Activated CD8-positive, alpha-beta memory T cell treated with anti-CD3 and anti-CD28 coated beads for 48 hours (primary cell): Measurements from ENCODE around the gene PDZD2.
A peak's percentile ranks its signal among the peaks of the same experiment; 100 is the strongest.
"Not testable (repeated sequence)": the region's sequence is repeated elsewhere in the genome, so short reads cannot be mapped to it uniquely, and the experiment has no call there.

Experiments
- DNase-seq, 3 experiments: peaks; one replicate each; pipeline ENCODE4 v3.0.0-alpha.2; 2020; ENCODE audit warnings: low read depth in 2 of 3, low spot score in 2 of 3

PDZD2 gene

GRCh38 chr5:32066448-32066847 is 427.5 kb downstream of the PDZD2 start:
- DNase-seq = no peak

GRCh38 chr5:32067774-32068470 is 429.0 kb downstream of the PDZD2 start:
- DNase-seq = no peak

DNA sequence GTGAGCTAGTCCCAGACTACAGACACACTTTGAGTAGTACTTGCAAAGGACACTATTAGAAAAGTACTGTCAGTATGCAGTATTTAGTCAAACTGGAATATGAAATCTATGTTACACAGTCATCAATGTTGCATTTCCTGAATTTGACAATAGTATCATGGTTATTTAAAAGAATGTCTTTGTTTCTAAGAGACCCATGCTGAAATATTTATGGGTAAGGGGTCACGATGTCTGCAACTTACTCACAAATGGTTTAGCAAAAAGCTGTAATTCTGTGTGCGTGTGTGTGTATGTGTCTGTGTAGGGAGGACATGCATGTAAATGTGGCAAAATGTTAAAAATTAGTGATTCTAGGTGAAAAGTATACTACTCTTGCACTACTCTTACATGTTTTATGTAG is 429.6 kb downstream of the PDZD2 start:
- no peak for DNase-seq

GRCh38 chr5:32069396-32069795 is 430.5 kb downstream of the PDZD2 start:
- no peak for DNase-seq

DNA sequence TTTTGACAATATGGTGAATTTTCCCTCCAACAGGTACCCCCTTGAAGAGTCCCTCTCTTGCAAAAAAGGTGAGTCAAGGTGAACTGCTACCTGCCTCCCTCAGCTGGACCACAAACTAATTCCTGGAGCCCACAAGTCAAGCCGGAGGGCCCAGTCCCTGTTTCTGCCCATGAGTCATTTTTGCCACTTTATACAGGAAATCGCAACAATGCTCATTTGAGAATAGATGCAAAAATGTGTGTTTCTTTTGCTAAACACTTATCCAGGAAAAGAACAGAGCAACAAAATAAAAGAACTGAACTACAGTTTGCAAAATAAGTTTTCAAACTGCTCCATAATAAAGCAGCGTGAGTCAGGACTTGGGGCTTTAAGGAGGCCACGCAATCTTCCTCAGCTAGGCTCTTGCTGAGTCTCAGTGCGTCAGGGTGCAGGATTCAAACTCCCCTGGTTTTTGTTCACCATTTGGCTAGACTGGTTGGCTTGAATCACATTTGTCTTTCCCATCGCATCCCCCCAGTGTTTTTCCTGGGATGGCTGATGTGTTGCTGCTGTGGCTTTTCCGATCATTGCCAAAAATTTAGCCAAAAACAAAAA is 432.5 kb downstream of the PDZD2 start:
- DNase-seq = no peak

GRCh38 chr5:32072054-32072453 is 433.1 kb downstream of the PDZD2 start:
- DNase-seq = no peak

DNA sequence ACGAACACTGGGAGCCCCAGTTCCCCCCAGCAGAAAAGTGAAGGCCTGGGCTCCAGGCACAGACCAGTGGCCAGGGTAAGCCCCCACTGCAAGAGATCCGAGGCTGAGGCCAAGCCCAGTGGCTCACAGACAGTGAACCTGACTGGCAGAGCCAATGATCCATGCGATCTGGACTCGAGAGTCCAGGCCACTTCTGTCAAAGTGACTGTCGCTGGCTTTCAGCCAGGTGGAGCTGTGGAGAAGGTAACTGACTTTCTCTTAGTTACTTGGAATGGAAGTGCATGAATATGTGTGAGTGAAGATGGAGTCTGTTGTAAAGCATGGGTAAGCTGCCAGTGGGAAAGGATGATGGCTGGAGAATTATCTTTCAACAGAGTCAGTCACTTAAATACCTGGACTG is 435.5 kb downstream of the PDZD2 start:
- DNase-seq = no peak

DNA sequence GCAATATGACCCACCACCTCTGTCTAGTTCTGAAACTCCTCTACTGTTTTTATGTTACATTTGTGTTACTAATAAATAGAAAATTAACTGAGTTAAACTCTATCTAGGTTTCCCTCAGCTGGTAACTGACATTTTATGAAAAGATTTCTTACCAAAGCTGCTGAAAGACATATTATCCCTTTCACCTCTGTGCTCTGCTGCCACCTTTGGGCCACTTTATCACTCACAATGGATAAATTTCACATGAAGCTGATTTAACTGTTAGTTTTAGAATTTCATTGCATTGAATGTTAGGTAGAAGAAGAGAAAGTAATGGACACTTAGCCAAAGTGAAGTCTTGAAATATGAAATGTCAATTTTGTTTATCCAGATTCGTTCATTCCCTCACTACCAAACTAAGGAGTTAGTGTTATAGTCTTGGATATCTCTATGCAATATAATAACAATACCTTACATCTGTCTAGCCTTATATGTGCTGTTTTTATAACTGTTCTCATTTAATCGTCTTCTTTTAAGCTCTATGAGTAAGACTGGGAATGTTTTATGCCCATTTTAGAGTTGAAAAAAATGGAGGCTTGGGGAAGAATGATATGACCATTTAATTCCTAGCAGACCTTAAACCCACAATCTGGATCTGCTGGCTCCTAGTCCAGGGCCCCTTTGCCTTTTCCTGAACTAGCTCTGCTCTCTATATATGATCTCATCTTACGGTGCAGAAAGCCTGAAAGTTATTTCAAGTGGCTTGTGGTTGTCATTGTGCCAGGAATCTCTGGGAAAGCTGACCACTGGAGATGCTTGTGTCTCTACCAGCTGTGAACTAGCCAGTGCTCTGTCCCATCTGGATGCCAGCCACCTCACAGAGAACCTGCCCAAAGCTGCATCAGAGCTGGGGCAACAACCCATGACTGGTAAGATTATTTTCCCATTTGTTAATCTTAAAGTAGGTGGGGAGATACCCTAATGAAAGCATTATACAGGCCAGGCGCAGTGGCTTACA is 438.1 kb downstream of the PDZD2 start:
- DNase-seq = no peak

- not testable (repeated sequence) for DNase-seq
These were observed 439.9 kb downstream of the PDZD2 start for GRCh38 chr5:32078855-32079254.

- DNase-seq = not testable (repeated sequence)
These were observed 441.6 kb downstream of the PDZD2 start for GRCh38 chr5:32080565-32080964.

DNA sequence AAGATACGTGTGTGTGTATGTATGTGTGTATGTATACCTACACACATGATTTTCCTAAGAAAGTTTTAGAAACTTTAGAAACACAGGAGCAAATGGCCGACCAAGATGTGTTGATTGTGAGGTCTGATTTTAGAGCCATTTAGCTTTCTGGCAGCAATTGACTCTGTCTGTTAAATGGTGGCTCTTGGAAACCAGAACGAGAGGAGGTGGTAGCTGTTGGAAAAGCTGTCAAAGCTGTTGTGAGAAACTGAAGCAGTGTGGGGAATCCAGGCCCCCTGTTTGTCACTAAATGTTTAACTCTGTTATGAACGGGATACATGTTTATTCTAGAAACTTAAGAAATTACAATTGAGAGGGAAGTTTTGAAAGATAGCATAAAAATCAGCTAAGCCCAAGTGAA is 443.8 kb downstream of the PDZD2 start:
- no peak for DNase-seq

DNA sequence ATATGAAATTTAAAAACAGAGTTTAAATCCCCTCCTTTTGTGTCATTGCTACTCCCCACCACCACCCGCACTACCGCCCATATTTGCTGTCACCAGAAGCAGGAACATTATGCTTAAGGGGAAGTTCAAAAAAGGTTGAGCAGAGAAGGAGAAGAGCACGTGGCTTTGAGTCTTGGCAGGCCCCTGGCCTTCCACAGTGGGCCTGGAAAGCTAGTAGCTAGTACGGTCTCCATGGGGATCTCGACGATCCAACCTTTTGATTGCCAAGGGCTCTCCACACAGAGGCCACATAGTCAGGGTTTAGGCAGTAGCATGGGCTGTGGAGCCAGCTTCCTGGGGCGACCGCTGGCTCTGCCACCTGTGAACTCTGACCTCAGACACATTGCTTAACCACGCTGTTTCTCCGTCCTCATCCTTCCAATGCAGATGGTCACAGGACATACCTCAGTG is 445.1 kb downstream of the PDZD2 start:
- no peak for DNase-seq

DNA sequence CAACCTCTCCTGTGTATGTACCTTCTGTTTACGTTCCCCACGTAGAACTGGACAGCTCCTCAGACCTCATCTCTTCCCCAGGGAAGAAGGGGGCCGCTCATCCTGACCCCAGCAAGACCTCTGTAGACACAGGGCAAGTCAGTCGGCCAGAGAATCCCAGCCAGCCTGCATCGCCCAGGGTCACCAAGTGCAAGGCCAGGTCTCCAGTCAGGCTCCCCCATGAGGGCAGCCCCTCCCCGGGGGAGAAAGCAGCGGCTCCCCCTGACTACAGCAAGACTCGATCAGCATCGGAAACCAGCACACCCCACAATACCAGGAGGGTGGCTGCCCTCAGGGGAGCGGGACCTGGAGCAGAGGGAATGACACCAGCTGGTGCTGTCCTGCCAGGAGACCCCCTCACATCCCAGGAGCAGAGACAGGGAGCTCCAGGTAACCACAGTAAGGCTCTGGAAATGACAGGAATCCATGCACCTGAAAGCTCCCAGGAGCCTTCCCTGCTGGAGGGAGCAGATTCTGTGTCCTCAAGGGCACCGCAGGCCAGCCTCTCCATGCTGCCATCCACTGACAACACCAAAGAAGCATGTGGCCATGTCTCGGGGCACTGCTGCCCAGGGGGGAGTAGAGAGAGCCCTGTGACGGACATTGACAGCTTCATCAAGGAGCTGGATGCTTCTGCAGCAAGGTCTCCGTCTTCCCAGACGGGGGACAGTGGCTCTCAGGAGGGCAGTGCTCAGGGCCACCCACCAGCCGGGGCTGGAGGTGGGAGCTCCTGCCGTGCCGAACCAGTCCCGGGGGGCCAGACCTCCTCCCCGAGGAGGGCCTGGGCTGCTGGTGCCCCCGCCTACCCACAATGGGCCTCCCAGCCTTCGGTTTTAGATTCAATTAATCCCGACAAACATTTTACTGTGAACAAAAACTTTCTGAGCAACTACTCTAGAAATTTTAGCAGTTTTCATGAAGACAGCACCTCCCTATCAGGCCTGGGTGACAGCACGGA is 448.5 kb downstream of the PDZD2 start:
- no peak for DNase-seq

GRCh38 chr5:32088214-32088613 is 449.3 kb downstream of the PDZD2 start:
- no peak for DNase-seq

DNA sequence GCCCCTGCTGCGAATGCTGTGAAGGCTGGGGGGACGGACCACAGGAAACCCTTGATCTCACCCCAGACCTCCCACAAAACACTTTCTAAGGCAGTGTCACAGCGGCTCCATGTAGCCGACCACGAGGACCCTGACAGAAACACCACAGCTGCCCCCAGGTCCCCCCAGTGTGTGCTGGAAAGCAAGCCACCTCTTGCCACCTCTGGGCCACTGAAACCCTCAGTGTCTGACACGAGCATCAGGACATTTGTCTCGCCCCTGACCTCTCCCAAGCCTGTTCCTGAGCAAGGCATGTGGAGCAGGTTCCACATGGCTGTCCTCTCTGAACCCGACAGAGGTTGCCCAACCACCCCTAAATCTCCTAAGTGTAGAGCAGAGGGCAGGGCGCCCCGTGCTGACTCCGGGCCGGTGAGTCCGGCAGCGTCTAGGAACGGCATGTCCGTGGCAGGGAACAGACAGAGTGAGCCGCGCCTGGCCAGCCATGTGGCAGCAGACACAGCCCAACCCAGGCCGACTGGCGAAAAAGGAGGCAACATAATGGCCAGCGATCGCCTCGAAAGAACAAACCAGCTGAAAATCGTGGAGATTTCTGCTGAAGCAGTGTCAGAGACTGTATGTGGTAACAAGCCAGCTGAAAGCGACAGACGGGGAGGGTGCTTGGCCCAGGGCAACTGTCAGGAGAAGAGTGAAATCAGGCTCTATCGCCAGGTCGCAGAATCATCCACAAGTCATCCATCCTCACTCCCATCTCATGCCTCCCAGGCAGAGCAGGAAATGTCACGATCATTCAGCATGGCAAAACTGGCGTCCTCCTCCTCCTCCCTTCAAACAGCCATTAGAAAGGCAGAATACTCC is 450.4 kb downstream of the PDZD2 start:
- no peak for DNase-seq

GRCh38 chr5:32090026-32090754 is 451.3 kb downstream of the PDZD2 start:
- DNase-seq = no peak

DNA sequence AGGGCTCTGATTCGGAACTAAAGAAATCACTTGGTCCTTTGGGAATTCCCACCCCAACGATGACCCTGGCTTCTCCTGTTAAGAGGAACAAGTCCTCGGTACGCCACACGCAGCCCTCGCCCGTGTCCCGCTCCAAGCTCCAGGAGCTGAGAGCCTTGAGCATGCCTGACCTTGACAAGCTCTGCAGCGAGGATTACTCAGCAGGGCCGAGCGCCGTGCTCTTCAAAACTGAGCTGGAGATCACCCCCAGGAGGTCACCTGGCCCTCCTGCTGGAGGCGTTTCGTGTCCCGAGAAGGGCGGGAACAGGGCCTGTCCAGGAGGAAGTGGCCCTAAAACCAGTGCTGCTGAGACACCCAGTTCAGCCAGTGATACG is 451.8 kb downstream of the PDZD2 start:
- DNase-seq = no peak

GRCh38 chr5:32092938-32093812 is 454.2 kb downstream of the PDZD2 start:
- peak in 2 of 3 experiments; percentile 4 to 25 for DNase-seq
